H1 (cell line): ENCODE results near the gene TASP1. TPM values are rescaled to one million over a fixed set of nuclear protein-coding genes. Genes with fewer than 3 reads are reported as not detected.

Experiments
- CEBPB ChIP-seq: IDR thresholded peaks from 2 replicates; pipeline ENCODE4 v1.6.1; 2012; ENCODE audit warnings: low read depth, low read length
- CTCF ChIP-seq, 3 experiments: IDR thresholded peaks; 1 replicate in 2 of 3; 2 replicates in 1 of 3; pipeline versions ENCODE4 v1.5.1 to v1.6.1; 2011; ENCODE audit warnings: low read length in 3 of 3, mild to moderate bottlenecking in 3 of 3, inconsistent platforms in 2 of 3, low read depth in 1 of 3, moderate library complexity in 1 of 3; ENCODE audit not compliant: insufficient read depth in 1 of 3; ENCODE audit errors: control extremely low read depth in 1 of 3
- NANOG ChIP-seq: IDR thresholded peaks from 2 replicates; pipeline ENCODE4 v1.6.1; 2011; ENCODE audit warnings: low read length, low read depth, mild to moderate bottlenecking, inconsistent platforms; ENCODE audit not compliant: insufficient read depth, poor library complexity, severe bottlenecking
- polyA plus RNA-seq, 7 experiments: library from polyadenylated mRNA; depleted of rRNA in 3 of 7; stranded (reverse) in 5 of 7; unstranded in 2 of 7; fragments of >200 nt in 5 of 7; fragments of 200-250 nt in 2 of 7; gene quantifications; 1 replicate in 5 of 7; 2 replicates in 1 of 7; 4 replicates in 1 of 7; pipeline versions ENCODE4 v1.2.1 to v1.2.3, GENCODE V29; 2011 to 2013; ENCODE audit warnings: missing spikeins in 2 of 7, mixed read lengths in 2 of 7
- total RNA-seq: library from RNA; stranded (reverse); fragmentation: NEBNext Ultra II Directional; extraction: Animal tissue kit (Norgen Biotek cat#: 25700); gene quantifications from 2 replicates; pipeline ENCODE4 v1.2.1, GENCODE V29; 2021

Gene TASP1
- total and polyA plus RNA-seq, 2 of the 8 experiments (the other 6 are each of a cell fraction or from before 2014, with no cell fraction given) = 4.5 to 10.9 TPM

GRCh38 chr20:13567663-13568062 lies 71.1 kb downstream of the TASP1 start (continued):
- TF ChIP-seq CEBPB (no peak), NANOG (no peak), CTCF (IDR thresholded peaks at IDR 0.05; ENCODE audit: control extremely low read depth in 1 of 3, insufficient read depth in 1 of 3, low read depth in 1 of 3, low read length in 3 of 3) (no peak)
